HAP-1 (cell line): ENCODE measurements around the gene INSRR.

ENCODE experiments used
- DNase-seq, 2 experiments: peaks; one replicate each; pipeline ENCODE4 v3.0.0-alpha.2; 2016 to 2020; ENCODE audit warnings: low spot score in 2 of 2
- H3K27me3 ChIP-seq: fragments of 250-450 bp; sonication (Bioruptor Pico); 2 replicates; pipeline ENCODE4 v1.5.1; 2020; ENCODE audit warnings: low read depth, mild to moderate bottlenecking, moderate library complexity
- H3K36me3 ChIP-seq: fragments of 250-450 bp; sonication (Bioruptor Pico); replicated peaks from 2 replicates; pipeline ENCODE4 v1.5.1; 2020; ENCODE audit warnings: mild to moderate bottlenecking
- H3K4me1 ChIP-seq: fragments of 250-450 bp; sonication (Bioruptor Pico); 2 replicates; pipeline ENCODE4 v1.5.1; 2020; ENCODE audit warnings: mild to moderate bottlenecking
- H3K4me3 ChIP-seq: fragments of 250-450 bp; sonication (Bioruptor Pico); 2 replicates; pipeline ENCODE4 v1.5.1; 2020; ENCODE audit warnings: mild to moderate bottlenecking, moderate library complexity
- H3K9me3 ChIP-seq: fragments of 250-450 bp; sonication (Bioruptor Pico); 2 replicates; pipeline ENCODE4 v1.5.1; 2020; ENCODE audit warnings: mild to moderate bottlenecking, moderate library complexity
- in situ Hi-C: fragments of 300-500 bp; cut with MboI; formaldehyde crosslinking; loops from 3 replicates; pipeline ENCODE4 v1.14.3; 2020; ENCODE audit warnings: low sequenced_read_pairs, inconsistent platforms, mixed read lengths

The INSRR gene

GRCh38 chr1:156845953-156846545, 12.9 kb downstream of the INSRR start:
- no peak for DNase-seq
- in situ Hi-C loops: no loop called here
- no peak overlapping the region for H3K4me3 ChIP-seq
- no peaks in the 10 kb centered on the region for H3K9me3 ChIP-seq
- no peaks in the 10 kb centered on the region for H3K36me3 ChIP-seq
- no peaks in the 10 kb centered on the region for H3K4me1 ChIP-seq
- peaks cover 10% of the 10 kb centered on the region for H3K27me3 ChIP-seq

- H3K4me1 ChIP-seq: no peaks in the 10 kb centered on the region
- in situ Hi-C loops: no loop called here
- no peaks in the 10 kb centered on the region for H3K9me3 ChIP-seq
- H3K27me3 ChIP-seq: peaks cover 10% of the 10 kb centered on the region
- H3K36me3 ChIP-seq: no peaks in the 10 kb centered on the region
- no peak for DNase-seq
- H3K4me3 ChIP-seq: no peak overlapping the region
Observed at GRCh38 chr1:156845055-156845952, 13.6 kb downstream of the INSRR start.

GRCh38 chr1:156844638-156845037, 14.3 kb downstream of the INSRR start:
- DNase-seq: no peak
- no peak overlapping the region for H3K4me3 ChIP-seq
- in situ Hi-C loops: no loop called here

GRCh38 chr1:156844102-156844501, 14.8 kb downstream of the INSRR start:
- no peak for DNase-seq
- H3K27me3 ChIP-seq: peaks cover 10% of the 10 kb centered on the region
- H3K36me3 ChIP-seq: no peaks in the 10 kb centered on the region
- H3K4me1 ChIP-seq: no peaks in the 10 kb centered on the region
- in situ Hi-C loops: no loop called here
- no peak overlapping the region for H3K4me3 ChIP-seq
- H3K9me3 ChIP-seq: no peaks in the 10 kb centered on the region

More at GRCh38 chr1:156844638-156845037, 14.3 kb downstream of the INSRR start:
- no peaks in the 10 kb centered on the region for H3K9me3 ChIP-seq
- peaks cover 10% of the 10 kb centered on the region for H3K27me3 ChIP-seq
- no peaks in the 10 kb centered on the region for H3K4me1 ChIP-seq
- H3K36me3 ChIP-seq: no peaks in the 10 kb centered on the region

- no peaks in the 10 kb centered on the region for H3K4me1 ChIP-seq
- H3K27me3 ChIP-seq: peaks cover 2% of the 10 kb centered on the region; the same call in 1 of the 2 replicates
- no peaks in the 10 kb centered on the region for H3K36me3 ChIP-seq
- H3K4me3 ChIP-seq: no peak overlapping the region
- DNase-seq: no peak
- in situ Hi-C loops: no loop called here
- no peaks in the 10 kb centered on the region for H3K9me3 ChIP-seq
Observed at GRCh38 chr1:156842618-156843300, 16.2 kb downstream of the INSRR start.

- in situ Hi-C loops: no loop called here
- no peaks in the 10 kb centered on the region for H3K27me3 ChIP-seq
- H3K4me1 ChIP-seq: no peaks in the 10 kb centered on the region
Observed at GRCh38 chr1:156841295-156841855, 17.5 kb downstream of the INSRR start.

GRCh38 chr1:156840898-156841279, 18.0 kb downstream of the INSRR start:
- H3K36me3 ChIP-seq: no peaks in the 10 kb centered on the region
- no peak for DNase-seq
- no peaks in the 10 kb centered on the region for H3K4me1 ChIP-seq
- no peaks in the 10 kb centered on the region for H3K9me3 ChIP-seq
- no peak overlapping the region for H3K4me3 ChIP-seq
- in situ Hi-C loops: no loop called here
- no peaks in the 10 kb centered on the region for H3K27me3 ChIP-seq

More at GRCh38 chr1:156841295-156841855, 17.5 kb downstream of the INSRR start:
- Histone ChIP-seq H3K36me3 (no peaks in the 10 kb centered on the region), H3K9me3 (no peaks in the 10 kb centered on the region), H3K4me3 (no peak overlapping the region)
- DNase-seq: no peak

GRCh38 chr1:156840186-156840897, 18.6 kb downstream of the INSRR start:
- in situ Hi-C loops: no loop called here
- Histone ChIP-seq H3K36me3 (no peaks in the 10 kb centered on the region), H3K9me3 (no peaks in the 10 kb centered on the region), H3K27me3 (peaks cover 2% of the 10 kb centered on the region; the same call in 1 of the 2 replicates), H3K4me1 (no peaks in the 10 kb centered on the region), H3K4me3 (no peak overlapping the region)
- DNase-seq: no peak

GRCh38 chr1:156839426-156840109, 19.3 kb downstream of the INSRR start:
- Histone ChIP-seq H3K36me3 (no peaks in the 10 kb centered on the region), H3K4me3 (no peak overlapping the region), H3K27me3 (peaks cover 8% of the 10 kb centered on the region), H3K4me1 (no peaks in the 10 kb centered on the region), H3K9me3 (no peaks in the 10 kb centered on the region)
- no peak for DNase-seq
- in situ Hi-C loops: no loop called here

- no peaks in the 10 kb centered on the region for H3K36me3 ChIP-seq
- peak in 1 of 2 experiments; percentile 60 for DNase-seq
Observed at GRCh38 chr1:156838972-156839371, 19.9 kb downstream of the INSRR start.

GRCh38 chr1:156836892-156837291, 22.0 kb downstream of the INSRR start:
- no peaks in the 10 kb centered on the region for H3K4me1 ChIP-seq
- no peaks in the 10 kb centered on the region for H3K9me3 ChIP-seq
- peaks cover 28% of the 10 kb centered on the region for H3K27me3 ChIP-seq
- no peaks in the 10 kb centered on the region for H3K36me3 ChIP-seq
- in situ Hi-C loops: no loop called here
- no peak overlapping the region for H3K4me3 ChIP-seq
- no peak for DNase-seq

More at GRCh38 chr1:156838972-156839371, 19.9 kb downstream of the INSRR start:
- H3K4me3 ChIP-seq: no peak overlapping the region
- H3K9me3 ChIP-seq: no peaks in the 10 kb centered on the region
- no peaks in the 10 kb centered on the region for H3K4me1 ChIP-seq
- peaks cover 12% of the 10 kb centered on the region for H3K27me3 ChIP-seq
- in situ Hi-C loops: no loop called here

- Histone ChIP-seq H3K36me3 (no peaks in the 10 kb centered on the region), H3K4me1 (no peaks in the 10 kb centered on the region), H3K4me3 (no peak overlapping the region), H3K9me3 (no peaks in the 10 kb centered on the region), H3K27me3 (peaks cover 36% of the 10 kb centered on the region)
- no peak for DNase-seq
- in situ Hi-C loops: no loop called here
Observed at GRCh38 chr1:156836041-156836654, 22.8 kb downstream of the INSRR start.
